ENCODE data around the gene RRAGD.

The RRAGD gene

GRCh38 chr6:89443658-89444057, 31.6 kb upstream of the RRAGD start:
- H3K4me3 ChIP-seq (ENCODE audit: low read length), result no peak overlapping the region
- TF ChIP-seq CTCF (conservative IDR thresholded peaks at IDR 0.05; ENCODE audit: low read length), result no peak
- no peak for DNase-seq (ENCODE audit: low read depth)

GRCh38 chr6:89440200-89440599, 28.1 kb upstream of the RRAGD start:
- H3K4me3 ChIP-seq (ENCODE audit: low read length), result no peak overlapping the region
- DNase-seq (ENCODE audit: low read depth), result no peak
- no peak for TF ChIP-seq CTCF (conservative IDR thresholded peaks at IDR 0.05; ENCODE audit: low read length)

DNA sequence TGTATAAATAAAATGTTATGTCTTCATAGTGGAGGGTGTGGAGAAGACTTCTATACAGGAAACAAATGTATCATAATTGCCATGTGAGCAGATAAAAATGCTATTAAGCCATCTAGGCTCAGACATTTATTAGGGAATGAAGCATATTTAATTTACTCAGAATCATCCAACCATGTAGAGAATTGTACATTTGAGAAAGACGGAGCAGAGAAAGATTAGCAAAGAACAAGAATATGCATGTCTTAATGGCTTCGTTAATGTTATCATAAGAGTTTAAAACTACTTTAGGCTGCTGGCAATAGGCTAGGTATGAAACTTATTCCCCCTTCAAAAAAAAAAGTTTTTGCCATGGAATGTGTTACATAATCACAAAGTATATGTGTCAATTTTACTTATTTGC, 26.9 kb upstream of the RRAGD start:
- no peak for DNase-seq (ENCODE audit: low read depth)
- no peak for TF ChIP-seq CTCF (conservative IDR thresholded peaks at IDR 0.05; ENCODE audit: low read length)
- no peak overlapping the region for H3K4me3 ChIP-seq (ENCODE audit: low read length)

- no peak overlapping the region for H3K4me3 ChIP-seq (ENCODE audit: low read length)
- DNase-seq (ENCODE audit: low read depth), result no peak
- TF ChIP-seq CTCF (conservative IDR thresholded peaks at IDR 0.05; ENCODE audit: low read length), result no peak
Observed at GRCh38 chr6:89438248-89438647, 26.2 kb upstream of the RRAGD start.

GRCh38 chr6:89436226-89436625, 24.2 kb upstream of the RRAGD start:
- DNase-seq (ENCODE audit: low read depth), result no peak
- no peak for TF ChIP-seq CTCF (conservative IDR thresholded peaks at IDR 0.05; ENCODE audit: low read length)

GRCh38 chr6:89434954-89435353, 22.9 kb upstream of the RRAGD start:
- no peak for TF ChIP-seq CTCF (conservative IDR thresholded peaks at IDR 0.05; ENCODE audit: low read length)
- no peak for DNase-seq (ENCODE audit: low read depth)
- H3K4me3 ChIP-seq (ENCODE audit: low read length), result no peak overlapping the region

More at GRCh38 chr6:89436226-89436625, 24.2 kb upstream of the RRAGD start:
- H3K4me3 ChIP-seq (ENCODE audit: low read length), result no peak overlapping the region

GRCh38 chr6:89434150-89434499, 22.1 kb upstream of the RRAGD start:
- no peak overlapping the region for H3K4me3 ChIP-seq (ENCODE audit: low read length)
- TF ChIP-seq CTCF (conservative IDR thresholded peaks at IDR 0.05; ENCODE audit: low read length), result no peak
- no peak for DNase-seq (ENCODE audit: low read depth)

Measured in AG10803 (cell line).